Measurements from ENCODE around the gene EGFLAM. TPM values are rescaled to one million over a fixed set of nuclear protein-coding genes. Genes with fewer than 3 reads are reported as not detected.

Gene EGFLAM
- total RNA-seq, 4 donors from 2014 or later, result 1.8 to 3.9 (median 3.0) TPM

DNA sequence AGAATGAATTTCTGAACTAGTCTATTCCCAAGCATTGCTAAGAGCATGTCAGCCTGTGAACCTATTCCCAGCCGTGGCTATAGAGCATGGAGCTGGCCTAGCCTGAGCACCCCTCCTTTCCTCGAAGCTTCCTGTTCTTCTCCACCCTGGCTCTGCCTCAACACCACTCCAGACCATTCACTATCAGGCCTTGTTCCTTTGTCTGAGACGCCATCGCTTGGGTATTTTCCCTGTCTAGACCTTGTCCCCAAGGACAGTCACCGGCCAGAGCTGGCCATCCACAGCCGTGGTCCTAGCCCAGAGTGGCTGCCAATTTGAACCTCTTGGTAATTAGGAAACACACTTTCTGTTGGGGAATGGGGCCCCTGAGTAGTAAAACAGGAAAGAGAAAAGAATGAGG is 192.3 kb downstream of the EGFLAM start:
- H3K36me3 ChIP-seq, result no peaks in the 10 kb centered on the region
- 79% methylated on average over 6 of the region's 6 CpGs for WGBS
- H3K4me1 ChIP-seq, result peaks cover 23% of the 10 kb centered on the region
- no peak for TF ChIP-seq POLR2A (IDR thresholded peaks at IDR 0.05)
- no peak for TF ChIP-seq EP300 (IDR thresholded peaks at IDR 0.05)
- TF ChIP-seq, protein P1, sequence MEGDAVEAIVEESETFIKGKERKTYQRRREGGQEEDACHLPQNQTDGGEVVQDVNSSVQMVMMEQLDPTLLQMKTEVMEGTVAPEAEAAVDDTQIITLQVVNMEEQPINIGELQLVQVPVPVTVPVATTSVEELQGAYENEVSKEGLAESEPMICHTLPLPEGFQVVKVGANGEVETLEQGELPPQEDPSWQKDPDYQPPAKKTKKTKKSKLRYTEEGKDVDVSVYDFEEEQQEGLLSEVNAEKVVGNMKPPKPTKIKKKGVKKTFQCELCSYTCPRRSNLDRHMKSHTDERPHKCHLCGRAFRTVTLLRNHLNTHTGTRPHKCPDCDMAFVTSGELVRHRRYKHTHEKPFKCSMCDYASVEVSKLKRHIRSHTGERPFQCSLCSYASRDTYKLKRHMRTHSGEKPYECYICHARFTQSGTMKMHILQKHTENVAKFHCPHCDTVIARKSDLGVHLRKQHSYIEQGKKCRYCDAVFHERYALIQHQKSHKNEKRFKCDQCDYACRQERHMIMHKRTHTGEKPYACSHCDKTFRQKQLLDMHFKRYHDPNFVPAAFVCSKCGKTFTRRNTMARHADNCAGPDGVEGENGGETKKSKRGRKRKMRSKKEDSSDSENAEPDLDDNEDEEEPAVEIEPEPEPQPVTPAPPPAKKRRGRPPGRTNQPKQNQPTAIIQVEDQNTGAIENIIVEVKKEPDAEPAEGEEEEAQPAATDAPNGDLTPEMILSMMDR (IDR thresholded peaks at IDR 0.05), result no peak
- no peak for TF ChIP-seq POLR2AphosphoS5 (IDR thresholded peaks at IDR 0.05)
- H3K9me3 ChIP-seq, result no peaks in the 10 kb centered on the region
- DNase-seq (ENCODE audit: low spot score in 2 of 2), result no peak
- H3K27me3 ChIP-seq, result peaks cover 10% of the 10 kb centered on the region
- no peak overlapping the region for H3K4me3 ChIP-seq
- H3K27ac ChIP-seq, result peak overlapping the region; percentile 72

DNA sequence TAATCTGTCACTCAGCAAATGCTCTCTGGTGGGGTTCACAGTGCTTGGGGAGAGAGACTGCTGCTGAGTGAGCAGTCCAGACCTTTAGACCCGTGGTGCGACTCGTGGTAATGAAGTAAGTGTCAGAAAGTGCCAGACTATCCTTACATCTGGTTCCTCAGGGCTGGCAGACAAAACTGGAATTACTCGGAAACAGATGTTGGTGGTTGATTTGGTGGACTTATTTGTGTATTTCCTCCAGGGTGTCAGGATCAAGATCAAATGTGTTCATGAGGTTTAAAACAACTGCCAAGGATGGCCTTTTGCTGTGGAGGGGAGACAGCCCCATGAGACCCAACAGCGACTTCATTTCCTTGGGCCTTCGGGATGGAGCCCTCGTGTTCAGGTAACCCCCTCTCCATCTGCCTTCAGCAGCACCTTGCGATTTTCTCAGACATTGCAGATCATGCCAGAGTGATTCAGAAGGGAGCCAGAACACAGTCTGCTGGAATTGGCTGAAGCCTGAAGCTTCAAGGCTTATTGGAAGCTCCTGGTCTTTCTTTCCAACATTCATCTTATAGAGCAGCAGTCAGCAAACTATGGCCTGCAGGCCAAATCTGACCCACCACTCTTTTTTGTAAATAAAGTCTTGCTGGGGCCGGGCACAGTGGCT is 192.8 kb downstream of the EGFLAM start:
- TF ChIP-seq, protein P1 (IDR thresholded peaks at IDR 0.05), result no peak
- TF ChIP-seq POLR2AphosphoS5 (IDR thresholded peaks at IDR 0.05) (no peak), EP300 (IDR thresholded peaks at IDR 0.05) (no peak), POLR2A (IDR thresholded peaks at IDR 0.05) (no peak)
- peaks cover 6% of the 10 kb centered on the region for H3K27me3 ChIP-seq
- WGBS, result 87% methylated on average over 9 of the region's 9 CpGs
- no peaks in the 10 kb centered on the region for H3K36me3 ChIP-seq
- peaks cover 23% of the 10 kb centered on the region for H3K4me1 ChIP-seq
- H3K9me3 ChIP-seq, result no peaks in the 10 kb centered on the region
- no peak overlapping the region for H3K4me3 ChIP-seq
- DNase-seq (ENCODE audit: low spot score in 2 of 2), result no peak
- H3K27ac ChIP-seq, result peak overlapping the region; percentile 72

DNA sequence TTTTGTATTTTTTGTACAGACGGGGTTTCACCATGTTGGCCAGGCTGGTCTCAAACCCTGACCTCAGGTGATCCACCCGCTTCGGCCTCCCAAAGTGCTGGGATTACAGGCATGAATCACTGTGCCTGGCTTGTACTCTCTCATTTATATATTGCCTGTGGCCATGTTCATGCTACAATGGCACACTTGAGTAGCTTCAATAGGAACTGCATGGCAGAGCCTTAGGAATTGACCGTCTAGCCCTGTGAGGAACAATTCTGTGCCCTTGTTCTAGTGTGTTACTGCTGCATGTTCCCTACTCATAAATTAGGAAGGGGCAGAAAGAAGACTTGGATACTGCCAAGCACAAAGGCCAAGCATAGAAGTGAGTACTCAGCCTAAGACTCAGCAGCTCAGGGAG is 193.8 kb downstream of the EGFLAM start:
- Histone ChIP-seq H3K27ac (peak overlapping the region; percentile 25), H3K36me3 (no peaks in the 10 kb centered on the region), H3K27me3 (peaks cover 6% of the 10 kb centered on the region), H3K4me3 (no peak overlapping the region), H3K4me1 (peaks cover 22% of the 10 kb centered on the region), H3K9me3 (no peaks in the 10 kb centered on the region)
- WGBS, result 61% methylated on average over 4 of the region's 4 CpGs
- no peak for DNase-seq (ENCODE audit: low spot score in 2 of 2)
- TF ChIP-seq POLR2A (IDR thresholded peaks at IDR 0.05), result no peak
- TF ChIP-seq EP300 (IDR thresholded peaks at IDR 0.05), result no peak
- TF ChIP-seq, protein P1 (IDR thresholded peaks at IDR 0.05), result no peak
- no peak for TF ChIP-seq POLR2AphosphoS5 (IDR thresholded peaks at IDR 0.05)

DNA sequence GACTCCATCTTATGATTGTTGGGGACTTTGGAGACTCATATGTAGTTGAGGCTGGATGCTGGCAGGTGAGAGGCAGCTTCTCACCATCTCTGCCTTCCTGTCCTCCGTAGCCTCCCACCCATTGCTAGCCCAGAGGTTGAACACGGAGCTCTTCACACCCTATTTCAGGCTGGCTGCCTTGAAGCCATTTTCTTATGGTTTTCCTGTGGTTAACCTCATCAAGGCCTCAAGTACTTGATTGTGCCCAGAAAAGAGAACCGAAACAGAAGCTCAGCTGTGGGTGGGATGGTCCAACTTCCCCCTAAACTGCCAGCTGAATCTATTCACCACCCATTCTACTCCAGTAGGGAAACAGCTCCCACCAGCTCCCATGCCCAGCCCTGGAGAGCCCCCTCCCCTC is 195.1 kb downstream of the EGFLAM start:
- no peak overlapping the region for H3K27ac ChIP-seq
- H3K4me1 ChIP-seq, result peaks cover 11% of the 10 kb centered on the region
- H3K4me3 ChIP-seq, result no peak overlapping the region
- H3K9me3 ChIP-seq, result no peaks in the 10 kb centered on the region
- H3K36me3 ChIP-seq, result no peaks in the 10 kb centered on the region
- H3K27me3 ChIP-seq, result peaks cover 6% of the 10 kb centered on the region
- TF ChIP-seq, protein P1 (IDR thresholded peaks at IDR 0.05), result no peak
- no peak for TF ChIP-seq POLR2A (IDR thresholded peaks at IDR 0.05)
- no peak for DNase-seq (ENCODE audit: low spot score in 2 of 2)
- WGBS, result 84% methylated on average over 3 of the region's 3 CpGs

DNA sequence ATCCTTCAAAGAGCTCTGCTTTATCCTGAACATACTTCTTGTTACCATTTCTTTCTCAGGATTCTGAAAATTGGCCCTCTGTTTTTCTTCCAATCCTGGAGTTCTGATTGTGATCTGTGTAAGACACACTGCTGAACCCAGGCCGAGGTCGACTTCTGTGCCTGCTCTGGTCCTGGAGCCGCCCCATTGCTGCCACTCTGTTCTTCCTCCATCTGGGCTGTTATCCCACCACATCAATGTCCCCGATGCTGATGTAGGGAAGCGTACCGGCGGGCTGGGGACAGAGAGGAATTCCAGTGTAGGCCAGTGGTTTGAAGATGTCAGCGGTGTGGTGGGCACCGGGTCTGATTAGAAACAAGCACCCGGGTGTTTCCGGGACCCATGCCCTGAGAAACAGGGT is 195.6 kb downstream of the EGFLAM start:
- H3K36me3 ChIP-seq, result no peaks in the 10 kb centered on the region
- peaks cover 6% of the 10 kb centered on the region for H3K27me3 ChIP-seq

More for the DNA sequence above, 195.6 kb downstream of the EGFLAM start:
- WGBS, result 89% methylated on average over 11 of the region's 11 CpGs
- no peak for DNase-seq (ENCODE audit: low spot score in 2 of 2)
- Histone ChIP-seq H3K4me3 (no peak overlapping the region), H3K9me3 (no peaks in the 10 kb centered on the region), H3K4me1 (peaks cover 7% of the 10 kb centered on the region), H3K27ac (no peak overlapping the region)
- TF ChIP-seq POLR2AphosphoS5 (IDR thresholded peaks at IDR 0.05) (no peak), POLR2A (IDR thresholded peaks at IDR 0.05) (no peak), EP300 (IDR thresholded peaks at IDR 0.05) (no peak)
- TF ChIP-seq, protein P1 (IDR thresholded peaks at IDR 0.05), result no peak
